Measurements from ENCODE around the gene PUSL1.

The PUSL1 gene

DNA sequence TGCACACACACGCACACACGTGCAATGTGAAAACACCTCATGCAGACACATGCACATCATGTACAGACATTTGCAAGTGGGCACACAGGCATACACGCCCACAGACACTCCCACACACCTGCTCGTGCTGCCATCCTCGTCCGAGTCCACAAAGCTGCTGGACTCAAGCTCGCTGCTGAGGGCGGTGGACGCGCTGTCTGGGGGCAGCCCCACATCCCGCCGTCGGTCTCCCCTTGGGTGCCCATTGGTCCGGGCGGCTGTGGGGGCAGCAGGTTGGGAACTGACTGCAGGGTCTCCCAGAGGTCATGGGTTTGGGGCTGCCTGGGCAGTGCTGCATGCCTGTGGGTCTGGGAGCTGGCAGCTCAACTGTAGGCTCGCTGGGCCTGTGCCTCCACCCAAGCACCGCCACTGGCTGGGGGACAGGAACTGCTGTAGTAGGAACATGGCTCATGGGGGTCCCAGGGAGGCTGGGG lies 33.2 kb downstream of the PUSL1 start:
- H3K4me3 ChIP-seq (ENCODE audit: low read depth, low read length), result no peak overlapping the region
- no peak for DNase-seq
- peaks cover 40% of the 10 kb centered on the region for H3K36me3 ChIP-seq
- H3K4me1 ChIP-seq, result no peaks in the 10 kb centered on the region
- no peaks in the 10 kb centered on the region for H3K27me3 ChIP-seq
- H3K9me3 ChIP-seq, result no peaks in the 10 kb centered on the region
- TF ChIP-seq CTCF (IDR thresholded peaks at IDR 0.05; ENCODE audit: low read depth, low read length), result no peak

DNA sequence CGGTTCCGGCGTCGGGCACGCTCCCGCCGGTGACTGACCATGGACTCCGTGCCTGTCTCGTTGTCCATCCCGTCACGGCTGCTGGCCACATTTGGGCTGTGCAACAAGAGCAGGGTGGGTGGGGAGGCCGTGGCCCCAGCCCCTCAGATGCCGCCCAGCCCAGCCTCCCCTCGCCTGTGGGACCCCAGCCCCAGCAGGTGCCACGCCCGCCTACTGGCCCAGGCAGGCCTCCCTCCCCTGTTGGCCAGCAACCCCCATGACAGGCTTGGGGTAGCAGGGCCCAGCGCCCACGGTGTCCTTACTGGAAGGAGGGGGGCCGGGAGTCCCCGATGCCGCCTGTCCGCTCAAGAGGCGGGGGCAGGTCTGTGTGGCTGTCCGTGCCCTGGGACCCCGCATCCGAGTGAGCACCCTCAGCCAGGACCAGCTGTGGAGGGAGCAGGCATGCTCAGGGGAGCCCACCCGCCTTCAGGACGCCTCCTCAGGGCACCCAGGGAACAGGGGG lies 33.7 kb downstream of the PUSL1 start:
- Histone ChIP-seq H3K27me3 (no peaks in the 10 kb centered on the region), H3K9me3 (no peaks in the 10 kb centered on the region), H3K36me3 (peaks cover 38% of the 10 kb centered on the region), H3K4me1 (peaks cover under 1% of the 10 kb centered on the region; the same call in 1 of the 2 replicates), H3K4me3 (ENCODE audit: low read depth, low read length) (no peak overlapping the region)
- DNase-seq, result no peak
- no peak for TF ChIP-seq CTCF (IDR thresholded peaks at IDR 0.05; ENCODE audit: low read depth, low read length)

DNA sequence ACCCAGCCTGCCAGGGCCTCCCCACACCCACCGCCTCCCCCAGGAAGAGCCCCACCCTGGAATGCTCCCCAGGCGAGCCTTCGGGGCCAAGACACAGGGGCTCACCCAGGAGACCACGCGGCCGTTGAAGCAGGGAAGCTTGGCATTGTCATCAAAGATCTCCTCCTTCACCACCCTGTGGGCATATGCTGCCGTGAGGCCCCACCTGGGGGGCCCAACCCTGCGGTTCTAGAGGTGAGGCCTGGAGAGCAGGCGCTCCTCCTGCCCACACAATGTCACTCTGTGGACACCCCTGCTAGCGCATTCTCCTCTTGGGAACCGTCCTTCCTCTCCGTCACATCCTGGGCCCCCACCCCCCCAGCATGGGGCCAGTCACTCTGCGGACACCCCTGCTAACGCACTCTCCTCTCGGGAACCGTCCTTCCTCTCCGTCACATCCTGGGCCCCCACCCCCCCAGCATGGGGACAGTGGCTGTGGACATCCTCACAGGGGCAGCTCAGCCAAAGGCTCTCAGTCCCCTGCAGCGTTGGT lies 34.3 kb downstream of the PUSL1 start:
- Histone ChIP-seq H3K27me3 (no peaks in the 10 kb centered on the region), H3K36me3 (peaks cover 33% of the 10 kb centered on the region), H3K4me1 (peaks cover 3% of the 10 kb centered on the region; the same call in 1 of the 2 replicates), H3K4me3 (ENCODE audit: low read depth, low read length) (no peak overlapping the region), H3K9me3 (no peaks in the 10 kb centered on the region)
- no peak for DNase-seq
- TF ChIP-seq CTCF (IDR thresholded peaks at IDR 0.05; ENCODE audit: low read depth, low read length), result no peak

- H3K9me3 ChIP-seq, result no peaks in the 10 kb centered on the region
- DNase-seq, result no peak
- H3K4me3 ChIP-seq (ENCODE audit: low read depth, low read length), result no peak overlapping the region
- H3K27me3 ChIP-seq, result no peaks in the 10 kb centered on the region
- peaks cover 27% of the 10 kb centered on the region for H3K36me3 ChIP-seq
- peaks cover 3% of the 10 kb centered on the region; the same call in 1 of the 2 replicates for H3K4me1 ChIP-seq
- TF ChIP-seq CTCF (IDR thresholded peaks at IDR 0.05; ENCODE audit: low read depth, low read length), result no peak
These were observed 35.5 kb downstream of the PUSL1 start for GRCh38 chr1:1343811-1344421.

- Histone ChIP-seq H3K36me3 (peaks cover 21% of the 10 kb centered on the region), H3K4me1 (peaks cover 3% of the 10 kb centered on the region; the same call in 1 of the 2 replicates), H3K9me3 (no peaks in the 10 kb centered on the region), H3K27me3 (no peaks in the 10 kb centered on the region), H3K4me3 (ENCODE audit: low read depth, low read length) (no peak overlapping the region)
- TF ChIP-seq CTCF (IDR thresholded peaks at IDR 0.05; ENCODE audit: low read depth, low read length), result peak; percentile 66
- DNase-seq, result peak; percentile 74
These were observed 36.4 kb downstream of the PUSL1 start for GRCh38 chr1:1344655-1345361.

Data from BE2C (cell line).